Measurements from ENCODE around the gene CLOCK. TPM values are rescaled to one million over a fixed set of nuclear protein-coding genes. Genes with fewer than 3 reads are reported as not detected.

The CLOCK gene
- total RNA-seq, 1 experiment from 2014 or later: 24.9 TPM

DNA sequence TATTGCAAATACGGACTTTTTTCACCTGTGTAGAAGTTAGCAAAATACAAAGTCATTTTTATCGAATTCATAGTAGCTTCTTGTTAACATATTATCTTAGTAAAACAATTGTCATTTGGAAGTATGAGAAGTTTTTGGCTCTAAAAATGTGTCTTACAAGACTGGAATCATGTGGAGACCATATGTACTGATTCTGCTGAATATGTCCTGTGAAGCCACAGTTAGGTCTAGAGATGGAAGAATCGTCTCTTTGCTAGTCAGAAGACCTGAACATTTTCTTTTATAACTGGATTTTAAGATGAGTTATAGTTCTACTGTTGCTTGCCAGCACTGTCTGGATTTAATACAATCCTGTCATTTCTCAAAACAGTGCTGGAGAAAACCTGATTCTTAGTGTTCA lies 121.9 kb downstream of the CLOCK start:
- CTCF ChIA-PET: no interaction called here
- in situ Hi-C loops (cut with HindIII; ENCODE audit: low pct_unique_long_range_greater_than_20kb, low sequenced_read_pairs) (no loop called here), intact Hi-C loops (cut with micrococcal nuclease; ENCODE audit: unreplicated experiment) (no loop called here)
- ATAC-seq (no peak), DNase-seq (ENCODE audit: low read depth, low spot score) (no peak)
- TF ChIP-seq POLR2AphosphoS5 (IDR thresholded peaks at IDR 0.05; ENCODE audit: low read depth, low read length): no peak
- no peak for TF ChIP-seq SIN3A (IDR thresholded peaks at IDR 0.05; ENCODE audit: borderline replicate concordance, insufficient read depth, low read depth, low read length)
- no peak for TF ChIP-seq TCF7L2 (IDR thresholded peaks at IDR 0.05; ENCODE audit: low read depth, low read length)
- TF ChIP-seq, protein P1, sequence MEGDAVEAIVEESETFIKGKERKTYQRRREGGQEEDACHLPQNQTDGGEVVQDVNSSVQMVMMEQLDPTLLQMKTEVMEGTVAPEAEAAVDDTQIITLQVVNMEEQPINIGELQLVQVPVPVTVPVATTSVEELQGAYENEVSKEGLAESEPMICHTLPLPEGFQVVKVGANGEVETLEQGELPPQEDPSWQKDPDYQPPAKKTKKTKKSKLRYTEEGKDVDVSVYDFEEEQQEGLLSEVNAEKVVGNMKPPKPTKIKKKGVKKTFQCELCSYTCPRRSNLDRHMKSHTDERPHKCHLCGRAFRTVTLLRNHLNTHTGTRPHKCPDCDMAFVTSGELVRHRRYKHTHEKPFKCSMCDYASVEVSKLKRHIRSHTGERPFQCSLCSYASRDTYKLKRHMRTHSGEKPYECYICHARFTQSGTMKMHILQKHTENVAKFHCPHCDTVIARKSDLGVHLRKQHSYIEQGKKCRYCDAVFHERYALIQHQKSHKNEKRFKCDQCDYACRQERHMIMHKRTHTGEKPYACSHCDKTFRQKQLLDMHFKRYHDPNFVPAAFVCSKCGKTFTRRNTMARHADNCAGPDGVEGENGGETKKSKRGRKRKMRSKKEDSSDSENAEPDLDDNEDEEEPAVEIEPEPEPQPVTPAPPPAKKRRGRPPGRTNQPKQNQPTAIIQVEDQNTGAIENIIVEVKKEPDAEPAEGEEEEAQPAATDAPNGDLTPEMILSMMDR (IDR thresholded peaks at IDR 0.05): no peak
- TF ChIP-seq, protein P2, sequence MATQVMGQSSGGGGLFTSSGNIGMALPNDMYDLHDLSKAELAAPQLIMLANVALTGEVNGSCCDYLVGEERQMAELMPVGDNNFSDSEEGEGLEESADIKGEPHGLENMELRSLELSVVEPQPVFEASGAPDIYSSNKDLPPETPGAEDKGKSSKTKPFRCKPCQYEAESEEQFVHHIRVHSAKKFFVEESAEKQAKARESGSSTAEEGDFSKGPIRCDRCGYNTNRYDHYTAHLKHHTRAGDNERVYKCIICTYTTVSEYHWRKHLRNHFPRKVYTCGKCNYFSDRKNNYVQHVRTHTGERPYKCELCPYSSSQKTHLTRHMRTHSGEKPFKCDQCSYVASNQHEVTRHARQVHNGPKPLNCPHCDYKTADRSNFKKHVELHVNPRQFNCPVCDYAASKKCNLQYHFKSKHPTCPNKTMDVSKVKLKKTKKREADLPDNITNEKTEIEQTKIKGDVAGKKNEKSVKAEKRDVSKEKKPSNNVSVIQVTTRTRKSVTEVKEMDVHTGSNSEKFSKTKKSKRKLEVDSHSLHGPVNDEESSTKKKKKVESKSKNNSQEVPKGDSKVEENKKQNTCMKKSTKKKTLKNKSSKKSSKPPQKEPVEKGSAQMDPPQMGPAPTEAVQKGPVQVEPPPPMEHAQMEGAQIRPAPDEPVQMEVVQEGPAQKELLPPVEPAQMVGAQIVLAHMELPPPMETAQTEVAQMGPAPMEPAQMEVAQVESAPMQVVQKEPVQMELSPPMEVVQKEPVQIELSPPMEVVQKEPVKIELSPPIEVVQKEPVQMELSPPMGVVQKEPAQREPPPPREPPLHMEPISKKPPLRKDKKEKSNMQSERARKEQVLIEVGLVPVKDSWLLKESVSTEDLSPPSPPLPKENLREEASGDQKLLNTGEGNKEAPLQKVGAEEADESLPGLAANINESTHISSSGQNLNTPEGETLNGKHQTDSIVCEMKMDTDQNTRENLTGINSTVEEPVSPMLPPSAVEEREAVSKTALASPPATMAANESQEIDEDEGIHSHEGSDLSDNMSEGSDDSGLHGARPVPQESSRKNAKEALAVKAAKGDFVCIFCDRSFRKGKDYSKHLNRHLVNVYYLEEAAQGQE (IDR thresholded peaks at IDR 0.05; ENCODE audit: insufficient read depth in 1 of 2, low read depth in 2 of 2, low read length in 1 of 2): no peak
- Histone ChIP-seq H3K9me3 (ENCODE audit: control insufficient read depth, insufficient read depth, low read depth, low read length) (no peaks in the 10 kb centered on the region), H3K36me3 (ENCODE audit: control insufficient read depth, insufficient read depth, low read length) (peaks cover 23% of the 10 kb centered on the region), H3K4me3 (ENCODE audit: low read depth in 2 of 2, low read length in 2 of 2) (no peak overlapping the region), H3K4me1 (ENCODE audit: control insufficient read depth, insufficient read depth, low read length) (no peaks in the 10 kb centered on the region), H3K27ac (ENCODE audit: low read length) (no peak overlapping the region), H3K27me3 (ENCODE audit: control insufficient read depth, insufficient read depth, low read length) (no peaks in the 10 kb centered on the region)
- POLR2A ChIA-PET: no interaction called here
- BruUV-seq (replicated peaks): no TSS peak

DNA sequence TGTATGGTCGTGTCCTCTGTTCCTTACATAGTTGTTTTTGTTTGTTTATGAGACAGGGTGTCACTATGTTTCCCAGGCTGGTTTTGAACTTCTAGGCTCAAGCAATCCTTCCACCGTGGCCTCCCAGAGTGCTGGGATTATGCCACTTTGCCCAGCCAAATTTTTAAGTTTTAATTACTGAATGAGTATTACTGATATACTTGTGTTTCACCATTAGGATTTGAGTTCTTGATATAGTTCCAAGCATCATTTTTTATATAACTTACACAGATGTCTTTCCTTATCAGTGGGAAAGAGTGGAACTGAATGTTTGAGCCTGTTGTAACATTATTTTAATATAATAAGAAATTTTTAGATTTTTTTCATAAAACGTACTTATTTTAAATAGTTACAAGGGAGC lies 130.5 kb downstream of the CLOCK start:
- no peak for ATAC-seq
- POLR2A ChIA-PET: no interaction called here

More for the DNA sequence above, 130.5 kb downstream of the CLOCK start:
- DNase-seq (ENCODE audit: low read depth, low spot score): no peak
- Histone ChIP-seq H3K36me3 (ENCODE audit: control insufficient read depth, insufficient read depth, low read length) (peaks cover 2% of the 10 kb centered on the region), H3K9me3 (ENCODE audit: control insufficient read depth, insufficient read depth, low read depth, low read length) (no peaks in the 10 kb centered on the region), H3K4me1 (ENCODE audit: control insufficient read depth, insufficient read depth, low read length) (no peaks in the 10 kb centered on the region), H3K27ac (ENCODE audit: low read length) (no peak overlapping the region), H3K27me3 (ENCODE audit: control insufficient read depth, insufficient read depth, low read length) (no peaks in the 10 kb centered on the region), H3K4me3 (ENCODE audit: low read depth in 2 of 2, low read length in 2 of 2) (no peak overlapping the region)
- CTCF ChIA-PET: no interaction called here
- intact Hi-C loops (cut with micrococcal nuclease; ENCODE audit: unreplicated experiment): no loop called here
- in situ Hi-C loops (cut with HindIII; ENCODE audit: low pct_unique_long_range_greater_than_20kb, low sequenced_read_pairs): no loop called here
- TF ChIP-seq SIN3A (IDR thresholded peaks at IDR 0.05; ENCODE audit: borderline replicate concordance, insufficient read depth, low read depth, low read length): no peak
- TF ChIP-seq POLR2AphosphoS5 (IDR thresholded peaks at IDR 0.05; ENCODE audit: low read depth, low read length): no peak
- TF ChIP-seq, protein P1 (IDR thresholded peaks at IDR 0.05): no peak
- TF ChIP-seq, protein P2 (IDR thresholded peaks at IDR 0.05; ENCODE audit: insufficient read depth in 1 of 2, low read depth in 2 of 2, low read length in 1 of 2): no peak
- TF ChIP-seq TCF7L2 (IDR thresholded peaks at IDR 0.05; ENCODE audit: low read depth, low read length): no peak
- no TSS peak for BruUV-seq (replicated peaks)

All from Panc1 (cell line).